NB4 (cell line): ENCODE results near the gene LZIC.

Source experiments
- DNase-seq: peaks from one replicate; pipeline ENCODE4 v3.0.0; 2010; ENCODE audit warnings: low read depth
- H3K4me3 ChIP-seq: one replicate; pipeline ENCODE4 v1.5.1; 2011; ENCODE audit warnings: mild to moderate bottlenecking, low read depth, low read length, moderate library complexity
- MYC ChIP-seq: IDR thresholded peaks from 2 replicates; pipeline ENCODE4 v1.6.1; 2011; ENCODE audit warnings: low read depth, low read length
- POLR2A ChIP-seq: IDR thresholded peaks from 2 replicates; pipeline ENCODE4 v1.6.1; 2011; ENCODE audit warnings: mild to moderate bottlenecking; ENCODE audit not compliant: insufficient read length; ENCODE audit errors: extremely low read depth
- TF ChIP-seq, protein P1 (sequence below): IDR thresholded peaks from 2 replicates; pipeline ENCODE4 v1.6.1; 2011; ENCODE audit warnings: low read depth, low read length
- TF ChIP-seq, protein P2 (sequence below): IDR thresholded peaks from one replicate; pipeline ENCODE4 v1.5.1; 2012; ENCODE audit warnings: low read depth, low read length

Gene LZIC

DNA sequence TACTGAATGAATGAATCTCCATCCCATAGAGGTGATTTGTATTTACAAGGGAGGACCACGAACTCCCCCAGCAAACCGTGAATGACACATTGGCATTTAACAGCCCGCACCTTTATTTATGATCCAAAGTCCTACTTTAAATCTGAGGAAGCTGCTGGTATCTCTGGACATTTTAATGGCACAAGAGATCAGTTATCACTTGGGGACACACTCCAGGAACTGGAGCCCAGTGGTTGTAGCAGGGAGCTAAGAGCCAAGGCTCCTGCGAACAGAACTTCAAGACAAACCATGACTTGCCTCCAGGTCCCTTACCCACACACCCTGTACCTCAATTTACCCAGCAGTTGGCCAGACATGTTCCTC, 34.3 kb downstream of the LZIC start:
- TF ChIP-seq, protein P1, sequence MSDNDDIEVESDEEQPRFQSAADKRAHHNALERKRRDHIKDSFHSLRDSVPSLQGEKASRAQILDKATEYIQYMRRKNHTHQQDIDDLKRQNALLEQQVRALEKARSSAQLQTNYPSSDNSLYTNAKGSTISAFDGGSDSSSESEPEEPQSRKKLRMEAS = no peak
- TF ChIP-seq POLR2A (no peak), MYC (no peak)
- TF ChIP-seq, protein P2, sequence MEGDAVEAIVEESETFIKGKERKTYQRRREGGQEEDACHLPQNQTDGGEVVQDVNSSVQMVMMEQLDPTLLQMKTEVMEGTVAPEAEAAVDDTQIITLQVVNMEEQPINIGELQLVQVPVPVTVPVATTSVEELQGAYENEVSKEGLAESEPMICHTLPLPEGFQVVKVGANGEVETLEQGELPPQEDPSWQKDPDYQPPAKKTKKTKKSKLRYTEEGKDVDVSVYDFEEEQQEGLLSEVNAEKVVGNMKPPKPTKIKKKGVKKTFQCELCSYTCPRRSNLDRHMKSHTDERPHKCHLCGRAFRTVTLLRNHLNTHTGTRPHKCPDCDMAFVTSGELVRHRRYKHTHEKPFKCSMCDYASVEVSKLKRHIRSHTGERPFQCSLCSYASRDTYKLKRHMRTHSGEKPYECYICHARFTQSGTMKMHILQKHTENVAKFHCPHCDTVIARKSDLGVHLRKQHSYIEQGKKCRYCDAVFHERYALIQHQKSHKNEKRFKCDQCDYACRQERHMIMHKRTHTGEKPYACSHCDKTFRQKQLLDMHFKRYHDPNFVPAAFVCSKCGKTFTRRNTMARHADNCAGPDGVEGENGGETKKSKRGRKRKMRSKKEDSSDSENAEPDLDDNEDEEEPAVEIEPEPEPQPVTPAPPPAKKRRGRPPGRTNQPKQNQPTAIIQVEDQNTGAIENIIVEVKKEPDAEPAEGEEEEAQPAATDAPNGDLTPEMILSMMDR = no peak
- no peak for DNase-seq
- peak overlapping the region; percentile 62 for H3K4me3 ChIP-seq

DNA sequence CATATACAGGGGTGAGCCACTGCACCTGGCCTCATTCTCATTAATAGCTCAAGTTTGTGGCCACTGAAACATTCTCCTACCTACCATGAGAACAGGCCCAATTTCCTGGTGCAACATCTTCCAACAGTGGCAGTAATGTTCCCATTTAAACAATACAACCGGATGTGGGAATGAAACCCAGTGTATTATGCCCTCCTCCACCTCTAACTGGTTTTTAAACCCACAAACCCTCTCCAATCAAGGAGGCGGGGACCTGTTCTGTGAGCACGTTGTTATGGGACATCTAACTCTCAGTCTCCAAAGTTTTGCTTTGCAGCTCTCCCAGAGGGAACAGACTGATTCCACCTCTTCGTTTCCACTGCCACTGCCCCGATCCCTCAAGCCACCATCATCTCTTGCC, 35.8 kb downstream of the LZIC start:
- peak; percentile 35 for DNase-seq
- no peak overlapping the region for H3K4me3 ChIP-seq
- TF ChIP-seq POLR2A (no peak), MYC (no peak)
- TF ChIP-seq, protein P1 = no peak
- TF ChIP-seq, protein P2 = no peak

DNA sequence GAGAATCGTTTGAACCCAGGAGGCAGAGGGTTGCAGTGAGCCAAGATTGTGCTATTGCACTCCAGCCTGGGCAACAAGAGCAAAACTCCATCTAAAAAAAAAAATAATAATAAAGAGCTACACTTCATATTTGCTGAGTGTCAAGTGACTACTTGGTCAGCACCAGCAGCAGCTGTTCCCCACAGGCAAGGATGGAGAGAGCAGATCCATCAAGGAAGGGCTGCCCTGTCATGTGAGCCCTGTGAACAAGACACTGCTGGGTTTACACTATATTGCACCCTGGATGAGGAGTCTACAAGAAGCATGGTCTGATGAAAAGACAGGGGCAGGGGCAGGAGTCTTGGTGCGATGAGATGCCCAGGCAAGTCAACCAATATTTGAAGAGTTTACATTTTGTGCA, 36.7 kb downstream of the LZIC start:
- TF ChIP-seq, protein P2 = no peak
- TF ChIP-seq POLR2A = no peak
- TF ChIP-seq, protein P1 = no peak
- no peak for TF ChIP-seq MYC
- no peak overlapping the region for H3K4me3 ChIP-seq
- DNase-seq = no peak

DNA sequence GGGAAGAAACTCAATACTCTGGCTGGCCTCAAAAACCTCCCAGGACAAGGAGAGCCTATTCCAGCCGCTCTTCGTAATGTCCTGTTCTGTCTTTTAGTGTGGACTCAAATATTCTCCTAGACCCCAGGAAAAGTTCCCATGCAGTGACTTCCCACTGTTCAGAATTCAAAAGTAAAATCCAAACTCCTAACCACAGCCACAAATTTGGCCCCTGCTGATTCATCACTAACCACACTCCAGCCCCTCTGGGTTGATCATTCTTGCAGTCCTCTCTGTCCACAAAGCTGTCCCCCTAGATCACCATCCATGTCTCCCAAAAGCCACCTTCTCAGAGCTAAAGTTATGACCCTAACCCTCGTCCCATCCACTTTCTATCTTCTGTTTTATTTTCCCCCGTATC, 38.2 kb downstream of the LZIC start:
- H3K4me3 ChIP-seq = no peak overlapping the region
- DNase-seq = peak; percentile 42
- TF ChIP-seq POLR2A = no peak
- TF ChIP-seq, protein P2 = no peak
- TF ChIP-seq, protein P1 = no peak
- TF ChIP-seq MYC = no peak

DNA sequence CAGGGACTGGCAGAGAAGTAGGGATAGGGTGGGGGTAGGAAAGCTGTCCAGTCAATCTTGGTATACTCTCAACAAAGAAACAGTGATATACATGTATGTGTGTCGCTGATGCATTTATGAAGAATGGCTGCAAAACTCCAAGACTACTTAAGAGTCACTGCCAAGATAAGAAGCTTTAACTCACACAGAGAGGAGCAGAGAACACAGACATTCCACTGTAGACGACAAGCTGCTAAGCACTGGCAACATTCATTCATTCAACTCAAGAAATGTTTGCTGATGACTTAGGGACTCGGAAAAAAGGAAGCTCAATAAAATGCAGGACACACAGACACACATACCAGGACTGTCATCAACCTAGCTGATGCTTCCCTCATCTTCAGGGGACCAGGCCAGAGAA, 38.6 kb downstream of the LZIC start:
- DNase-seq = no peak
- no peak overlapping the region for H3K4me3 ChIP-seq
- TF ChIP-seq, protein P1 = no peak
- TF ChIP-seq MYC (no peak), POLR2A (no peak)
- TF ChIP-seq, protein P2 = no peak
